ENCODE measurements around the gene MSH3.
"Not testable (repeated sequence)": the region's sequence is repeated elsewhere in the genome, so short reads cannot be mapped to it uniquely, and the experiment has no call there.

Gene MSH3

DNA sequence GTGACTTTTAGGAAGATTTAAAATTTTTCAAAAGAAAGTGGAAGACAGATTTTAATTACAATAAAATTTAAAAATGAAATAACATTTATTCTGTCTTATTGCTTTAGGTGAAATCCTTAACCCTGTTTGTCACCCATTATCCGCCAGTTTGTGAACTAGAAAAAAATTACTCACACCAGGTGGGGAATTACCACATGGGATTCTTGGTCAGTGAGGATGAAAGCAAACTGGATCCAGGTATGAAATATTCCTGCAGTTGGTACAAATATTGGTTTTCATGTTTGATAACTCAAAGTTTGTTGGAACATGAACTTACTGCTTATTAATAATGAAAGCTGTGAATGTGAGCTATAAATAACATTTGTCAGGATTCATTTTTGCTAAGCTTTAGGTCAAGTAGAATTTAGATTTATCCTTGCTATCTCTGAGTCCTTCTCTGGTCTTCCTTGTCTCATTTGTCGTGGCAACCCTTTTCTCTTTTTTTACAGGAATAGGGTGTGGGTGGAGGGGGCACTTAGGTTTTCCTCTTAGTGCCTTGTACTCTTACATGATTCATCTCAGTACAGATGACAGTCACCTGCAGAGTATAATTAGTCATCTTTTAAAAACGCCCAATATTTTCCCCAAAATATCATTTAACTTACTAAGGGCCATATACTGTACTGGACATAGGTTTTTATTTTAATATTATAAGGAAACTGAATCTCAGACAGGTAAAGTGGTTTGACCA, 210.4 kb downstream of the MSH3 start:
- H3K36me3 Mint-ChIP-seq (ENCODE audit: low read depth) = peaks cover 79% of the 10 kb centered on the region
- peaks cover 66% of the 10 kb centered on the region for H3K4me1 Mint-ChIP-seq (ENCODE audit: low read depth)
- H3K9me3 Mint-ChIP-seq = peaks cover 3% of the 10 kb centered on the region
- H3K4me3 Mint-ChIP-seq = peak overlapping the region; percentile 35
- H3K27ac Mint-ChIP-seq = peak overlapping the region; percentile 93
- no peaks in the 10 kb centered on the region for H3K27me3 Mint-ChIP-seq
- no peak for DNase-seq

DNA sequence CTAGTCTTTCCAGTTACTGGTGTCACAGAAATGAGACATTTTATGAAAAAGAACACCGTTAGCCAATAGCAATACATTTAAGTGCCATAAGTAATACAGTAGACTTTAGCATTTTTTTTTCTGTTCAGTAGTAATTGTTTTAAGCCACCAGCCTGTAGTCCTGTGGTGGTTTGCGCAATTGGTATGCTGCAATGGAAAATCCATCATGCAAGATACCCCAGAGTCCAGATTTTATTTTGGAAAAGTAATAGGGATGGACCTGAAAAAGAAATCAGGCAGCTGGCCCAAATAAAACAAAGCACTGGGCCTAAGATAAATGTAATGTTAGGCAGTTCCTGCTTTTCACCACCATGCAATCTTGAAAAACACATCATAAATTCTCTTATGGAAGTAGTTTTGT, 211.1 kb downstream of the MSH3 start:
- Mint-ChIP-seq H3K27me3 (no peaks in the 10 kb centered on the region), H3K27ac (peak overlapping the region; percentile 93), H3K9me3 (peaks cover 3% of the 10 kb centered on the region), H3K36me3 (ENCODE audit: low read depth) (peaks cover 79% of the 10 kb centered on the region), H3K4me1 (ENCODE audit: low read depth) (peaks cover 65% of the 10 kb centered on the region), H3K4me3 (no peak overlapping the region)
- DNase-seq = no peak

DNA sequence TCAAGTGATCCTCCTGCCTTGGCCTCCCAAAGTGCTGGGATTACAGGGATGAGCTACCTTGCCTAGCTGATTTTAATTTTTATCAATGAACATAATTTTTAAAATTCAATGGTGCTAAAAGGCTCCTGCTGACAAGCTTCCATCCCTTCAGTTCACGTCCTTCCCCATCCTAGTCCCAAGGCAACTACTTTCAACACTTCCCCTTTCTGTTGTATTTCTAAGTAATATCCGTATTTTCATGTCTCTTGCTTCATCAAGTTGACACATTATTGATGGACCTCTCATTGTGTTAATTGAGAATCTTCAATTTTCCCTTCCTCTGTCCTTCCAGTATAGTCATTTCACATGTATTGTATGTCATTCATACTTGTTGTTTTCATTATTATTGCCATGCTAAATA, 211.9 kb downstream of the MSH3 start:
- no peak for DNase-seq
- H3K27me3 Mint-ChIP-seq = no peaks in the 10 kb centered on the region
- peaks cover 63% of the 10 kb centered on the region for H3K4me1 Mint-ChIP-seq (ENCODE audit: low read depth)
- no peak overlapping the region for H3K4me3 Mint-ChIP-seq
- H3K9me3 Mint-ChIP-seq = peaks cover 4% of the 10 kb centered on the region
- peak overlapping the region; percentile 93 for H3K27ac Mint-ChIP-seq
- peaks cover 76% of the 10 kb centered on the region for H3K36me3 Mint-ChIP-seq (ENCODE audit: low read depth)

DNA sequence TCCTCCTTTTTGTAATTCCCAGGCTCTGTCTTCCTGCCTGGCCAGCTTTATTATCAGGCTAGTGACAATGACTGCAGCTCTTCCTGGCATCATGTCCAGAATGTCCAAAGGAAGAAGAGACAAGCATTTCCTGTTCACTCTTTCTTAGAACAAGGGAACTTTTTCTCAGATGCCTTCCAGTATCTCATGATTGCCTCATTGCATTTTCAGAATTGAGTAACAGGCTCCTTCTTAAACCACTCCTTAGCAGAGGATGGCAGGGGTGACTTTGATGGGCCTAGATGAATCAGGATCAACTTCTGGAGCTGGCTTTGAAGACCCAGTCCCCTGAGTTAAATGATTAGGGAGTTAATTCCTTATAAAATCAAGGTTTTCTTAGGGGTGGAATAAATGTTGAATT, 212.8 kb downstream of the MSH3 start:
- no peak overlapping the region for H3K4me3 Mint-ChIP-seq
- H3K27me3 Mint-ChIP-seq = no peaks in the 10 kb centered on the region
- H3K36me3 Mint-ChIP-seq (ENCODE audit: low read depth) = peaks cover 77% of the 10 kb centered on the region
- no peak for DNase-seq
- H3K9me3 Mint-ChIP-seq = peaks cover 8% of the 10 kb centered on the region
- H3K27ac Mint-ChIP-seq = peak overlapping the region; percentile 93
- H3K4me1 Mint-ChIP-seq (ENCODE audit: low read depth) = peaks cover 68% of the 10 kb centered on the region

DNA sequence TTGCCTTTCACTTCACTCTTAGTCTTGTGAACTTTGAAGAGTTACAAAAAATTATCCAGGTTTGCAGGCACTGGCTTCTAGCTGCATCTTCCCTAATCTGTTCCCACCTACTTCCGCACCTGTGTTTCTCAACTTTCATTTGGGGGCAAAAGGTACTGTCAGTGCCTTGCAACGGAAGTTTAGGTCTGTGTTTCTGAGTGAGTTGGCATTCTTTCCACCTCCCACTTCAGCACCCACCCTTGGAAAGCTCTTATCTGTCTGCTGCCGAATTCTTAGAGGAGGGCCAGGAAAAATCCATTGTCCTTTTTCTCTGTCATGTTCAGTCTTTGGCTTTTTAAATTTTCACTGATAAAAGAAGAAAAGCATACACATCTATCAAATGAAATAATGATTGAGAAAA, 216.0 kb downstream of the MSH3 start:
- no peak for DNase-seq
- H3K4me3 Mint-ChIP-seq = no peak overlapping the region
- peaks cover 8% of the 10 kb centered on the region for H3K9me3 Mint-ChIP-seq
- peaks cover 50% of the 10 kb centered on the region for H3K4me1 Mint-ChIP-seq (ENCODE audit: low read depth)
- no peaks in the 10 kb centered on the region for H3K27me3 Mint-ChIP-seq
- H3K36me3 Mint-ChIP-seq (ENCODE audit: low read depth) = peaks cover 89% of the 10 kb centered on the region
- no peak overlapping the region for H3K27ac Mint-ChIP-seq

- Mint-ChIP-seq H3K36me3 (ENCODE audit: low read depth) (peaks cover 85% of the 10 kb centered on the region), H3K27ac (peak overlapping the region; percentile 91), H3K9me3 (peaks cover 6% of the 10 kb centered on the region), H3K27me3 (no peaks in the 10 kb centered on the region), H3K4me1 (ENCODE audit: low read depth) (peaks cover 39% of the 10 kb centered on the region), H3K4me3 (no peak overlapping the region)
- DNase-seq = peak; percentile 57
These were observed 217.1 kb downstream of the MSH3 start for GRCh38 chr5:80871541-80871961.

- Mint-ChIP-seq H3K36me3 (ENCODE audit: low read depth) (peaks cover 78% of the 10 kb centered on the region), H3K27me3 (no peaks in the 10 kb centered on the region)
These were observed 219.7 kb downstream of the MSH3 start for GRCh38 chr5:80874162-80874561.

GRCh38 chr5:80877592-80877991, 223.1 kb downstream of the MSH3 start:
- peaks cover 80% of the 10 kb centered on the region for H3K36me3 Mint-ChIP-seq (ENCODE audit: low read depth)
- peaks cover 2% of the 10 kb centered on the region for H3K4me1 Mint-ChIP-seq (ENCODE audit: low read depth)
- no peaks in the 10 kb centered on the region for H3K9me3 Mint-ChIP-seq
- H3K27ac Mint-ChIP-seq = no peak overlapping the region
- no peak for DNase-seq
- no peaks in the 10 kb centered on the region for H3K27me3 Mint-ChIP-seq
- H3K4me3 Mint-ChIP-seq = no peak overlapping the region

More at GRCh38 chr5:80874162-80874561, 219.7 kb downstream of the MSH3 start:
- Mint-ChIP-seq H3K9me3 (peaks cover 5% of the 10 kb centered on the region), H3K4me3 (no peak overlapping the region), H3K4me1 (ENCODE audit: low read depth) (peaks cover 21% of the 10 kb centered on the region), H3K27ac (no peak overlapping the region)
- no peak for DNase-seq

DNA sequence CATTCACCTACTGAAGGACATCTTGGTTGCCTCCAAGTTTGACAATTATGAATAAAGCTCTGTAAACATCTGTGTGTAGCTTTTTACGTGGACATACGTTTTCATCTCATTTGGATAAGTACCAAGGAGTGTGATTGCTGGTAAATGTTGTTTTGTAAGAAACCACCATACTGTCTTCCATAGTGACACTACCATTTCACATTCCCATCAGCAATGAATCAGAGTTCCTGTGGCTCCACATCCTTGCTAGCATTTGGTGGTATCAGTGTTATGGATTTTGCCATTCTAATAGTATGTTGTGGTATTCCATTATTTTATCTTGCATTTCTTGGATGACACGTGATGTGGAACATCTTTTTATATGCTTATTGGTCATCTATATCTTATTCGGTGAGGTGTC, 227.3 kb downstream of the MSH3 start:
- H3K27ac Mint-ChIP-seq = no peak overlapping the region
- H3K4me3 Mint-ChIP-seq = no peak overlapping the region
- H3K9me3 Mint-ChIP-seq = no peaks in the 10 kb centered on the region
- peaks cover 26% of the 10 kb centered on the region for H3K4me1 Mint-ChIP-seq (ENCODE audit: low read depth)
- DNase-seq = no peak
- H3K36me3 Mint-ChIP-seq (ENCODE audit: low read depth) = peaks cover 48% of the 10 kb centered on the region
- H3K27me3 Mint-ChIP-seq = no peaks in the 10 kb centered on the region

- DNase-seq, H3K9me3 Mint-ChIP-seq, H3K4me3 Mint-ChIP-seq, H3K27me3 Mint-ChIP-seq: not testable (repeated sequence)
- H3K4me1 Mint-ChIP-seq (ENCODE audit: low read depth) = peaks cover 26% of the 10 kb centered on the region
- peaks cover 40% of the 10 kb centered on the region for H3K36me3 Mint-ChIP-seq (ENCODE audit: low read depth)
- H3K27ac Mint-ChIP-seq = peak overlapping the region; percentile 81
These were observed 228.9 kb downstream of the MSH3 start for GRCh38 chr5:80883390-80883789.

GRCh38 chr5:80884086-80884813, 229.8 kb downstream of the MSH3 start:
- Mint-ChIP-seq H3K4me3 (no peak overlapping the region), H3K36me3 (ENCODE audit: low read depth) (peaks cover 41% of the 10 kb centered on the region), H3K27me3 (no peaks in the 10 kb centered on the region), H3K4me1 (ENCODE audit: low read depth) (peaks cover 26% of the 10 kb centered on the region), H3K27ac (peak overlapping the region; percentile 81), H3K9me3 (no peaks in the 10 kb centered on the region)
- DNase-seq = no peak

GRCh38 chr5:80884929-80885328, 230.5 kb downstream of the MSH3 start:
- DNase-seq = no peak

GRCh38 chr5:80885396-80886000, 231.0 kb downstream of the MSH3 start:
- Mint-ChIP-seq H3K4me3 (no peak overlapping the region), H3K36me3 (ENCODE audit: low read depth) (peaks cover 37% of the 10 kb centered on the region), H3K27me3 (no peaks in the 10 kb centered on the region), H3K27ac (peak overlapping the region; percentile 81), H3K4me1 (ENCODE audit: low read depth) (peaks cover 26% of the 10 kb centered on the region), H3K9me3 (no peaks in the 10 kb centered on the region)
- DNase-seq = no peak

More at GRCh38 chr5:80884929-80885328, 230.5 kb downstream of the MSH3 start:
- Mint-ChIP-seq H3K9me3 (no peaks in the 10 kb centered on the region), H3K36me3 (ENCODE audit: low read depth) (peaks cover 41% of the 10 kb centered on the region), H3K27ac (peak overlapping the region; percentile 81), H3K27me3 (no peaks in the 10 kb centered on the region), H3K4me1 (ENCODE audit: low read depth) (peaks cover 26% of the 10 kb centered on the region), H3K4me3 (no peak overlapping the region)

GRCh38 chr5:80894083-80894482, 239.6 kb downstream of the MSH3 start:
- H3K27me3 Mint-ChIP-seq = no peaks in the 10 kb centered on the region
- H3K4me3 Mint-ChIP-seq = no peak overlapping the region
- H3K36me3 Mint-ChIP-seq (ENCODE audit: low read depth) = peaks cover 18% of the 10 kb centered on the region
- H3K27ac Mint-ChIP-seq = no peak overlapping the region
- no peaks in the 10 kb centered on the region for H3K9me3 Mint-ChIP-seq
- DNase-seq = no peak
- no peaks in the 10 kb centered on the region for H3K4me1 Mint-ChIP-seq (ENCODE audit: low read depth)

- DNase-seq = no peak
- H3K9me3 Mint-ChIP-seq = no peaks in the 10 kb centered on the region
- H3K27ac Mint-ChIP-seq = no peak overlapping the region
- H3K36me3 Mint-ChIP-seq (ENCODE audit: low read depth) = peaks cover 13% of the 10 kb centered on the region
- H3K4me1 Mint-ChIP-seq (ENCODE audit: low read depth) = no peaks in the 10 kb centered on the region
- no peaks in the 10 kb centered on the region for H3K27me3 Mint-ChIP-seq
- H3K4me3 Mint-ChIP-seq = no peak overlapping the region
These were observed 241.1 kb downstream of the MSH3 start for GRCh38 chr5:80895523-80895922.

All from activated T-cell treated with anti-CD3 and anti-CD28 coated beads, Interleukin-2, amount 50 U/mL, for 24 hours (primary cell).